ENCODE data around the gene TLK2.
"Not testable (repeated sequence)": the region's sequence is repeated elsewhere in the genome, so short reads cannot be mapped to it uniquely, and the experiment has no call there.

The TLK2 gene

DNA sequence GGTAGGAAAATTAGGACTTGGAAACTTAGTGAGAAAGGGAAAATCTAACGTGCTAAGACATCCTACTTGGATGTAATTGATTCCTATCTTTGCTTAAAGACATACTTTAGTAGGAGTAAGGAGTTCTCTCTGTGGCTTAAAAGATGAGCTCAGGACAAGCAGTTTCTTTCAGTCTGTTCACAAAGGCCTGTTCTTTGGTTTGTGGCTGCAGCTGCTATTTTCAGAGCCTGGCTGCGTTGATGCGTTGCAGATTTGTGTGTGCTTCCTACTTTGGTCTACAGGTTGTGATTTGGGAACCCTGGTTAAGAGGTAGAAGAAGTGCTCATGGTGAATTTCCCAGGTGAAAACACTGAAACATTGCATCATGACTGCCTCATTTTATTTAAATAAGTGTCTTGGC is 24.5 kb upstream of the TLK2 start:
- not testable (repeated sequence) for H3K4ac ChIP-seq (ENCODE audit: low read length); H2BK12ac ChIP-seq (ENCODE audit: low read length); H2BK120ac ChIP-seq (ENCODE audit: low read depth, low read length); H3K4me2 ChIP-seq (ENCODE audit: insufficient read depth, low read length, poor library complexity, severe bottlenecking); H3K9me3 ChIP-seq (replicated peaks in 1 of 2; ENCODE audit: control insufficient read depth in 2 of 2, insufficient read depth in 1 of 2, low read depth in 1 of 2, low read length in 2 of 2); H4K91ac ChIP-seq (ENCODE audit: low read depth, low read length, poor library complexity); H2BK15ac ChIP-seq (ENCODE audit: low read length); H3K27me3 ChIP-seq (ENCODE audit: control insufficient read depth in 3 of 3, insufficient read depth in 3 of 3, low read depth in 1 of 3, low read length in 3 of 3); H3K4me1 ChIP-seq (ENCODE audit: control insufficient read depth in 2 of 2, insufficient read depth in 1 of 2, low read depth in 1 of 2, low read length in 2 of 2); H2BK5ac ChIP-seq (ENCODE audit: low read length); H3K14ac ChIP-seq (ENCODE audit: low read length); H3K18ac ChIP-seq (ENCODE audit: low read length); H3K36me3 ChIP-seq (replicated peaks in 1 of 2; ENCODE audit: control insufficient read depth in 2 of 2, insufficient read depth in 2 of 2, low read length in 2 of 2); H2AK5ac ChIP-seq (ENCODE audit: low read depth, low read length); H2AFZ ChIP-seq (ENCODE audit: low read length); H4K8ac ChIP-seq (ENCODE audit: low read depth, low read length); H3K27ac ChIP-seq (replicated peaks; ENCODE audit: low read length); H3K4me3 ChIP-seq (ENCODE audit: low read length in 2 of 2); DNase-seq (ENCODE audit: low spot score); H3K23ac ChIP-seq (ENCODE audit: low read depth, low read length, poor library complexity); H3K79me1 ChIP-seq (ENCODE audit: low read depth, low read length); H3K9ac ChIP-seq (ENCODE audit: low read depth, low read length, poor library complexity)
- WGBS, 2 donors (ENCODE audit: extremely low coverage in 2 of 2, insufficient read length in 2 of 2, insufficient replicate concordance in 1 of 2) = no CpG with 5 or more reads among the region's 3 CpGs

GRCh38 chr17:62456016-62456415 is 22.6 kb upstream of the TLK2 start:
- no peak overlapping the region for H2AK5ac ChIP-seq (ENCODE audit: low read depth, low read length)
- no peak overlapping the region for H3K4ac ChIP-seq (ENCODE audit: low read length)
- H3K27ac ChIP-seq (replicated peaks; ENCODE audit: low read length) = no peak overlapping the region
- H3K9me3 ChIP-seq (replicated peaks in 1 of 2; ENCODE audit: control insufficient read depth in 2 of 2, insufficient read depth in 1 of 2, low read depth in 1 of 2, low read length in 2 of 2) = no peaks in the 10 kb centered on the region
- H3K4me3 ChIP-seq (ENCODE audit: low read length in 2 of 2) = no peak overlapping the region
- no peak overlapping the region for H4K8ac ChIP-seq (ENCODE audit: low read depth, low read length)
- no peak overlapping the region for H2BK5ac ChIP-seq (ENCODE audit: low read length)
- no peak overlapping the region for H2BK15ac ChIP-seq (ENCODE audit: low read length)
- no peak overlapping the region for H3K14ac ChIP-seq (ENCODE audit: low read length)
- no peak overlapping the region for H4K91ac ChIP-seq (ENCODE audit: low read depth, low read length, poor library complexity)
- no peaks in the 10 kb centered on the region for H3K79me1 ChIP-seq (ENCODE audit: low read depth, low read length)
- H3K27me3 ChIP-seq (ENCODE audit: control insufficient read depth in 3 of 3, insufficient read depth in 3 of 3, low read depth in 1 of 3, low read length in 3 of 3) = no peaks in the 10 kb centered on the region
- H3K9ac ChIP-seq (ENCODE audit: low read depth, low read length, poor library complexity) = no peak overlapping the region
- H2AFZ ChIP-seq (ENCODE audit: low read length) = no peak overlapping the region
- no peak overlapping the region for H2BK120ac ChIP-seq (ENCODE audit: low read depth, low read length)
- no peak overlapping the region for H3K4me2 ChIP-seq (ENCODE audit: insufficient read depth, low read length, poor library complexity, severe bottlenecking)
- H3K4me1 ChIP-seq (ENCODE audit: control insufficient read depth in 2 of 2, insufficient read depth in 1 of 2, low read depth in 1 of 2, low read length in 2 of 2) = no peaks in the 10 kb centered on the region
- WGBS, 2 donors (ENCODE audit: extremely low coverage in 2 of 2, insufficient read length in 2 of 2, insufficient replicate concordance in 1 of 2) = no CpG with 5 or more reads among the region's 7 CpGs
- peaks cover 0 to under 1% of the 10 kb centered on the region in 2 donors for H3K36me3 ChIP-seq (replicated peaks in 1 of 2; ENCODE audit: control insufficient read depth in 2 of 2, insufficient read depth in 2 of 2, low read length in 2 of 2)
- DNase-seq (ENCODE audit: low spot score) = no peak
- H3K23ac ChIP-seq (ENCODE audit: low read depth, low read length, poor library complexity) = no peak overlapping the region
- H3K18ac ChIP-seq (ENCODE audit: low read length) = no peak overlapping the region
- no peak overlapping the region for H2BK12ac ChIP-seq (ENCODE audit: low read length)

DNA sequence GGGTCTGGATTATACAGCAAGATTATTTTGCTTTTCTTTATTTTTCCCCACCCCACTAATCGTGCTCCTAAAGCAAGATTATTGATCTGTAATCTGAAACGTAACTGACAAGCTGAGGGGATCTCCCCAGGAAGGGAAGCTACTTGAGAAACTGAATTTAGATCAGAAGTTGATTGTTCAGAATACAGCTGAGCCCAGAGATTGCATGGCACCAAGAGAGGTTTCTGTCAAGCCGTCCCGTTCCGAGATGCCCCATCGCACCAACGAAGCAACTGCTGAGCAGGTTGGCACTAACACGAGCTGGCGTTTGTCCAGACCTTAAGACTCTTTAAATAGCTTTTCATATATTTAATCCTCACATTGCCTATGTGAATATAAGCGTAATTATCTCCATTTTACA is 20.1 kb upstream of the TLK2 start:
- H2BK12ac ChIP-seq (ENCODE audit: low read length); H3K18ac ChIP-seq (ENCODE audit: low read length); H4K8ac ChIP-seq (ENCODE audit: low read depth, low read length); H3K27ac ChIP-seq (replicated peaks; ENCODE audit: low read length); H3K79me1 ChIP-seq (ENCODE audit: low read depth, low read length); H2BK120ac ChIP-seq (ENCODE audit: low read depth, low read length); DNase-seq (ENCODE audit: low spot score); H2AK5ac ChIP-seq (ENCODE audit: low read depth, low read length); H3K14ac ChIP-seq (ENCODE audit: low read length); H3K4me3 ChIP-seq (ENCODE audit: low read length in 2 of 2); H2AFZ ChIP-seq (ENCODE audit: low read length); H3K36me3 ChIP-seq (replicated peaks in 1 of 2; ENCODE audit: control insufficient read depth in 2 of 2, insufficient read depth in 2 of 2, low read length in 2 of 2); H3K9me3 ChIP-seq (replicated peaks in 1 of 2; ENCODE audit: control insufficient read depth in 2 of 2, insufficient read depth in 1 of 2, low read depth in 1 of 2, low read length in 2 of 2); H2BK15ac ChIP-seq (ENCODE audit: low read length); H3K4me2 ChIP-seq (ENCODE audit: insufficient read depth, low read length, poor library complexity, severe bottlenecking); H3K4ac ChIP-seq (ENCODE audit: low read length); H3K23ac ChIP-seq (ENCODE audit: low read depth, low read length, poor library complexity); H3K27me3 ChIP-seq (ENCODE audit: control insufficient read depth in 3 of 3, insufficient read depth in 3 of 3, low read depth in 1 of 3, low read length in 3 of 3); H2BK5ac ChIP-seq (ENCODE audit: low read length); H3K4me1 ChIP-seq (ENCODE audit: control insufficient read depth in 2 of 2, insufficient read depth in 1 of 2, low read depth in 1 of 2, low read length in 2 of 2); H3K9ac ChIP-seq (ENCODE audit: low read depth, low read length, poor library complexity); H4K91ac ChIP-seq (ENCODE audit: low read depth, low read length, poor library complexity): not testable (repeated sequence)
- WGBS, 2 donors (ENCODE audit: extremely low coverage in 2 of 2, insufficient read length in 2 of 2, insufficient replicate concordance in 1 of 2) = no CpG with 5 or more reads among the region's 10 CpGs

GRCh38 chr17:62464422-62464821 is 14.2 kb upstream of the TLK2 start:
- H3K9ac ChIP-seq (ENCODE audit: low read depth, low read length, poor library complexity); DNase-seq (ENCODE audit: low spot score); H2AK5ac ChIP-seq (ENCODE audit: low read depth, low read length); H3K18ac ChIP-seq (ENCODE audit: low read length); H3K23ac ChIP-seq (ENCODE audit: low read depth, low read length, poor library complexity); H3K4me3 ChIP-seq (ENCODE audit: low read length in 2 of 2); H3K4me1 ChIP-seq (ENCODE audit: control insufficient read depth in 2 of 2, insufficient read depth in 1 of 2, low read depth in 1 of 2, low read length in 2 of 2); H3K27me3 ChIP-seq (ENCODE audit: control insufficient read depth in 3 of 3, insufficient read depth in 3 of 3, low read depth in 1 of 3, low read length in 3 of 3); H2BK12ac ChIP-seq (ENCODE audit: low read length); H3K36me3 ChIP-seq (replicated peaks in 1 of 2; ENCODE audit: control insufficient read depth in 2 of 2, insufficient read depth in 2 of 2, low read length in 2 of 2); H3K9me3 ChIP-seq (replicated peaks in 1 of 2; ENCODE audit: control insufficient read depth in 2 of 2, insufficient read depth in 1 of 2, low read depth in 1 of 2, low read length in 2 of 2); H3K79me1 ChIP-seq (ENCODE audit: low read depth, low read length); H2BK15ac ChIP-seq (ENCODE audit: low read length); H2BK120ac ChIP-seq (ENCODE audit: low read depth, low read length); H2AFZ ChIP-seq (ENCODE audit: low read length); H3K27ac ChIP-seq (replicated peaks; ENCODE audit: low read length); H4K91ac ChIP-seq (ENCODE audit: low read depth, low read length, poor library complexity); H2BK5ac ChIP-seq (ENCODE audit: low read length); H4K8ac ChIP-seq (ENCODE audit: low read depth, low read length); H3K4me2 ChIP-seq (ENCODE audit: insufficient read depth, low read length, poor library complexity, severe bottlenecking); H3K4ac ChIP-seq (ENCODE audit: low read length): not testable (repeated sequence)
- peak overlapping the region; percentile 38 for H3K14ac ChIP-seq (ENCODE audit: low read length)
- WGBS, 2 donors (ENCODE audit: extremely low coverage in 2 of 2, insufficient read length in 2 of 2, insufficient replicate concordance in 1 of 2) = no CpG with 5 or more reads among the region's 3 CpGs

Data from neuronal stem cell (in vitro differentiated cells).